Astrocyte (in vitro differentiated cells and primary cell): ENCODE results near the gene GRIA1.

Source experiments
- EZH2 ChIP-seq: IDR thresholded peaks from 2 replicates; pipeline ENCODE4 v1.6.1; 2012; ENCODE audit warnings: mild to moderate bottlenecking, low read length, inconsistent platforms; ENCODE audit not compliant: insufficient read depth
- TF ChIP-seq, protein P1 (sequence below): IDR thresholded peaks from 2 replicates; pipeline ENCODE4 v1.5.1; 2011; ENCODE audit warnings: low read depth, mild to moderate bottlenecking, inconsistent platforms, low read length, moderate library complexity; ENCODE audit not compliant: insufficient read depth

DNA sequence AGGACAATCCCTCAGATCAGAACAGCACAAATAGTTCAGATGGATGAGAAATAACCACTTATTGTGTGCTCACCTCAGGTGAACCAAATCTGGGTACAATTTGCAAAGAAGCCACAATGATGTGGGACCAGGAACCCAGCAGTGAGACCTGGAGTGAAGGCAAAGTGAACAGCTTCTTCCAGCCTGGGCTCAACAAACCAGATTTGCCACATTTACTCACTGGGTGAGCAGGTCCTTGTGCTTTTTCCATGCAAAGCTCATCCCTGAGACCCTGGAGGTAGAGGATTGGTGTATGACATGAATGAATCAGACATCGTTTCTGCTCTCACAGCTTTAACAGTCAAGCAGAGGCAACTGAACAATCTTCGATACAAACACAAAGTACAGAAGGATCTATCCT, 29.1 kb upstream of the GRIA1 start:
- TF ChIP-seq, protein P1, sequence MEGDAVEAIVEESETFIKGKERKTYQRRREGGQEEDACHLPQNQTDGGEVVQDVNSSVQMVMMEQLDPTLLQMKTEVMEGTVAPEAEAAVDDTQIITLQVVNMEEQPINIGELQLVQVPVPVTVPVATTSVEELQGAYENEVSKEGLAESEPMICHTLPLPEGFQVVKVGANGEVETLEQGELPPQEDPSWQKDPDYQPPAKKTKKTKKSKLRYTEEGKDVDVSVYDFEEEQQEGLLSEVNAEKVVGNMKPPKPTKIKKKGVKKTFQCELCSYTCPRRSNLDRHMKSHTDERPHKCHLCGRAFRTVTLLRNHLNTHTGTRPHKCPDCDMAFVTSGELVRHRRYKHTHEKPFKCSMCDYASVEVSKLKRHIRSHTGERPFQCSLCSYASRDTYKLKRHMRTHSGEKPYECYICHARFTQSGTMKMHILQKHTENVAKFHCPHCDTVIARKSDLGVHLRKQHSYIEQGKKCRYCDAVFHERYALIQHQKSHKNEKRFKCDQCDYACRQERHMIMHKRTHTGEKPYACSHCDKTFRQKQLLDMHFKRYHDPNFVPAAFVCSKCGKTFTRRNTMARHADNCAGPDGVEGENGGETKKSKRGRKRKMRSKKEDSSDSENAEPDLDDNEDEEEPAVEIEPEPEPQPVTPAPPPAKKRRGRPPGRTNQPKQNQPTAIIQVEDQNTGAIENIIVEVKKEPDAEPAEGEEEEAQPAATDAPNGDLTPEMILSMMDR, result no peak
- no peak for TF ChIP-seq EZH2
